HG03175 (cell line): Measurements from ENCODE around the gene TAS2R50.
"Not testable (repeated sequence)": the region's sequence is repeated elsewhere in the genome, so short reads cannot be mapped to it uniquely, and the experiment has no call there.

Experiments used
- ATAC-seq: cut with Tn5 transposase; IDR thresholded peaks from one replicate; pipeline ENCODE4 v1.9.1; 2021; ENCODE audit warnings: mild to moderate bottlenecking, moderate library complexity; ENCODE audit not compliant: unreplicated experiment

TAS2R50 gene

GRCh38 chr12:10986812-10987211 lies at the start of gene TAS2R50:
Gene TAS2R50 (minus strand): TSS chr12:10986912. CDS start chr12:10986860, 52 bp downstream.
- ATAC-seq = no peak

GRCh38 chr12:11033959-11034358 lies 47.2 kb upstream of the TAS2R50 start:
- ATAC-seq = not testable (repeated sequence)

GRCh38 chr12:11031307-11031706 lies 44.6 kb upstream of the TAS2R50 start, which contains the start of gene TAS2R31:
Gene TAS2R31 (minus strand): TSS chr12:11031407. CDS start chr12:11031335, 72 bp downstream.
- no peak for ATAC-seq

- ATAC-seq = no peak
These were observed 39.4 kb upstream of the TAS2R50 start for GRCh38 chr12:11026118-11026517.

GRCh38 chr12:11023387-11023786 lies 36.7 kb upstream of the TAS2R50 start:
- no peak for ATAC-seq

GRCh38 chr12:11022520-11022919 lies 35.8 kb upstream of the TAS2R50 start, which contains the start of gene TAS2R19:
Gene TAS2R19 (minus strand): TSS chr12:11022620. CDS start chr12:11022571, 49 bp downstream.
- no peak for ATAC-seq

GRCh38 chr12:11016937-11017336 lies 30.2 kb upstream of the TAS2R50 start:
- ATAC-seq = no peak

GRCh38 chr12:11015775-11016430 lies 29.2 kb upstream of the TAS2R50 start:
- ATAC-seq = no peak

- no peak for ATAC-seq
These were observed 27.5 kb upstream of the TAS2R50 start for GRCh38 chr12:11014234-11014633.

- no peak for ATAC-seq
These were observed 20.9 kb upstream of the TAS2R50 start for GRCh38 chr12:11007608-11008007.

GRCh38 chr12:10998204-10998603 lies 11.5 kb upstream of the TAS2R50 start, which contains the start of gene TAS2R20:
Gene TAS2R20 (minus strand): TSS chr12:10998304. CDS start chr12:10997875, 429 bp downstream.
- ATAC-seq = no peak

GRCh38 chr12:10994307-10994706 lies 7.6 kb upstream of the TAS2R50 start:
- ATAC-seq = no peak

GRCh38 chr12:10989107-10989506 lies 2.4 kb upstream of the TAS2R50 start:
- no peak for ATAC-seq

- ATAC-seq = no peak
These were observed 4.5 kb downstream of the TAS2R50 start for GRCh38 chr12:10982244-10982643.

GRCh38 chr12:10974965-10975364 lies 11.7 kb downstream of the TAS2R50 start:
- no peak for ATAC-seq

- ATAC-seq = no peak
These were observed 17.8 kb downstream of the TAS2R50 start for GRCh38 chr12:10968765-10969456.

GRCh38 chr12:10967409-10967808 lies 19.3 kb downstream of the TAS2R50 start:
- ATAC-seq = no peak

- no peak for ATAC-seq
These were observed 20.4 kb downstream of the TAS2R50 start for GRCh38 chr12:10966314-10966713.

- ATAC-seq = no peak
These were observed 21.2 kb downstream of the TAS2R50 start for GRCh38 chr12:10965476-10965875.

GRCh38 chr12:10960211-10960610 lies 26.5 kb downstream of the TAS2R50 start:
- ATAC-seq = no peak

GRCh38 chr12:10959804-10960203 lies 26.9 kb downstream of the TAS2R50 start:
- no peak for ATAC-seq

GRCh38 chr12:10957741-10958140 lies 29.0 kb downstream of the TAS2R50 start:
- no peak for ATAC-seq
